Inflammatory macrophage treated with lipopolysaccharide for 4 hours (primary cell): ENCODE data around the gene COL16A1.
A peak's percentile ranks its signal among the peaks of the same experiment; 100 is the strongest.

Experiments
- DNase-seq: peaks from one replicate; pipeline ENCODE4 v3.0.0-alpha.2; 2020

COL16A1 gene

GRCh38 chr1:31644560-31645273 is 59.1 kb downstream of the COL16A1 start, which contains the start of gene PEF1:
Gene PEF1 (minus strand): TSS chr1:31644876. CDS start chr1:31644864, 12 bp downstream.
- DNase-seq = peak; percentile 99

GRCh38 chr1:31643976-31644559 is 59.7 kb downstream of the COL16A1 start:
- DNase-seq = no peak

- DNase-seq = no peak
Measured at GRCh38 chr1:31642897-31643296, 60.9 kb downstream of the COL16A1 start.

- no peak for DNase-seq
Measured at GRCh38 chr1:31642366-31642765, 61.5 kb downstream of the COL16A1 start.

- DNase-seq = no peak
Measured at GRCh38 chr1:31640964-31641363, 62.9 kb downstream of the COL16A1 start.

GRCh38 chr1:31640179-31640578 is 63.6 kb downstream of the COL16A1 start:
- no peak for DNase-seq

- DNase-seq = peak; percentile 90
Measured at GRCh38 chr1:31639543-31639942, 64.3 kb downstream of the COL16A1 start.

- no peak for DNase-seq
Measured at GRCh38 chr1:31637915-31638673, 65.7 kb downstream of the COL16A1 start.

- DNase-seq = peak; percentile 48
Measured at GRCh38 chr1:31633117-31633516, 70.7 kb downstream of the COL16A1 start.

GRCh38 chr1:31632649-31633048 is 71.2 kb downstream of the COL16A1 start:
- DNase-seq = no peak

GRCh38 chr1:31628931-31629556 is 74.8 kb downstream of the COL16A1 start:
- DNase-seq = no peak

GRCh38 chr1:31627930-31628559 is 75.8 kb downstream of the COL16A1 start:
- DNase-seq = no peak

GRCh38 chr1:31627301-31627929 is 76.4 kb downstream of the COL16A1 start:
- DNase-seq = no peak

GRCh38 chr1:31626223-31627207 is 77.3 kb downstream of the COL16A1 start:
- DNase-seq = peak; percentile 30

- peak; percentile 60 for DNase-seq
Measured at GRCh38 chr1:31625561-31626222, 78.1 kb downstream of the COL16A1 start.

- DNase-seq = no peak
Measured at GRCh38 chr1:31624731-31625514, 78.9 kb downstream of the COL16A1 start.

- peak; percentile 73 for DNase-seq
Measured at GRCh38 chr1:31624309-31624708, 79.5 kb downstream of the COL16A1 start.

- no peak for DNase-seq
Measured at GRCh38 chr1:31623365-31623764, 80.5 kb downstream of the COL16A1 start.

GRCh38 chr1:31621847-31622730 is 81.7 kb downstream of the COL16A1 start:
- no peak for DNase-seq
